SK-N-SH (cell line): ENCODE results near the gene PCIF1. TPM values are rescaled to one million over a fixed set of nuclear protein-coding genes. Genes with fewer than 3 reads are reported as not detected.

Source experiments
- CTCF ChIA-PET: fragments of 300-600, 350-600 bp; formaldehyde crosslinking; extraction: SDS; loops from one replicate; lab custom pipeline; 2021; lab: Yijun Ruan, JAX
- POLR2A ChIA-PET: fragments of 350-600 bp; sonication (Branson Sonifier 250); formaldehyde crosslinking; extraction: SDS; loops from one replicate; lab custom pipeline; 2020; ENCODE audit warnings: antibody characterized with exemption, inconsistent platforms; lab: Yijun Ruan, JAX
- DNase-seq: peaks from one replicate; pipeline ENCODE4 v3.0.0; 2012
- H2AFZ ChIP-seq: fragments of 200-600 bp; sonication (generic); 2 replicates; pipeline ENCODE4 v1.8.1; 2016; ENCODE audit warnings: antibody characterized with exemption, mild to moderate bottlenecking, low read depth
- H3F3A ChIP-seq: fragments of 200-600 bp; sonication (generic); replicated peaks from 2 replicates; pipeline ENCODE3; 2016; ENCODE audit warnings: antibody characterized with exemption, mild to moderate bottlenecking; ENCODE audit not compliant: insufficient read depth
- H3K27ac ChIP-seq, 2 experiments: fragments of 200-500 bp in 1 of 2; fragments of 200-600 bp in 1 of 2; sonication (Bioruptor generic) in 1 of 2; sonication (generic), shearing (Covaris generic) in 1 of 2; 2 replicates each; pipeline versions ENCODE4 v1.5.1 to v1.6.1; 2014 to 2016; ENCODE audit warnings: low read depth in 2 of 2, inconsistent platforms in 1 of 2, low read length in 1 of 2, mild to moderate bottlenecking in 1 of 2, mixed read lengths in 1 of 2
- H3K27me3 ChIP-seq: fragments of 200-600 bp; sonication (generic), shearing (Covaris generic); 2 replicates; pipeline ENCODE4 v1.6.1; 2016; ENCODE audit warnings: mixed run types; ENCODE audit not compliant: insufficient read depth
- H3K36me3 ChIP-seq, 2 experiments: fragments of 200-500 bp in 1 of 2; fragments of 200-600 bp in 1 of 2; sonication (Bioruptor generic) in 1 of 2; sonication (generic) in 1 of 2; replicated peaks in 1 of 2; 2 replicates each; pipeline versions ENCODE3 to v1.5.1; 2014 to 2016; ENCODE audit warnings: low read length in 1 of 2, mild to moderate bottlenecking in 1 of 2; ENCODE audit not compliant: insufficient read depth in 2 of 2, control insufficient read depth in 1 of 2
- H3K4me1 ChIP-seq, 2 experiments: fragments of 200-500 bp in 1 of 2; fragments of 200-600 bp in 1 of 2; sonication (Bioruptor generic) in 1 of 2; sonication (generic), shearing (Covaris generic) in 1 of 2; 2 replicates each; pipeline versions ENCODE4 v1.5.1 to v1.6.1; 2014 to 2016; ENCODE audit warnings: low read depth in 1 of 2, low read length in 1 of 2, mixed run types in 1 of 2; ENCODE audit not compliant: insufficient read depth in 2 of 2, control insufficient read depth in 1 of 2
- H3K4me2 ChIP-seq: fragments of 200-600 bp; sonication (generic), shearing (Covaris generic); 2 replicates; pipeline ENCODE4 v1.6.1; 2017; ENCODE audit warnings: mixed run types
- H3K4me3 ChIP-seq, 2 experiments: fragments of 200-500 bp in 1 of 2; fragments of 200-600 bp in 1 of 2; sonication (Bioruptor generic) in 1 of 2; sonication (generic), shearing (Covaris generic) in 1 of 2; 2 replicates each; pipeline versions ENCODE4 v1.5.1 to v1.8.1; 2014 to 2016; ENCODE audit warnings: low read depth in 2 of 2, inconsistent platforms in 1 of 2, low read length in 1 of 2, mild to moderate bottlenecking in 1 of 2, mixed read lengths in 1 of 2, moderate library complexity in 1 of 2
- H3K79me2 ChIP-seq: fragments of 200-600 bp; sonication (generic); 2 replicates; pipeline ENCODE4 v1.8.1; 2017; ENCODE audit warnings: mild to moderate bottlenecking; ENCODE audit not compliant: insufficient read depth
- H3K9ac ChIP-seq: fragments of 200-600 bp; sonication (generic); 2 replicates; pipeline ENCODE4 v1.6.1; 2017; ENCODE audit warnings: mixed run types
- H3K9me2 ChIP-seq: fragments of 200-600 bp; sonication (generic); 2 replicates; pipeline ENCODE4 v1.6.1; 2017; ENCODE audit warnings: mixed run types
- H3K9me3 ChIP-seq: fragments of 200-600 bp; sonication (generic); 2 replicates; pipeline ENCODE4 v1.6.1; 2017; ENCODE audit warnings: mixed run types, mild to moderate bottlenecking, moderate library complexity
- H4K20me1 ChIP-seq: fragments of 200-600 bp; sonication (generic); 2 replicates; pipeline ENCODE4 v1.6.1; 2017; ENCODE audit warnings: mild to moderate bottlenecking, mixed run types; ENCODE audit not compliant: insufficient read depth
- CHD2 ChIP-seq: fragments of 150-350 bp; IDR thresholded peaks from 2 replicates; pipeline ENCODE4 v1.6.1; 2018; ENCODE audit warnings: low read length; ENCODE audit not compliant: partially characterized antibody
- EZH2phosphoT487 ChIP-seq: fragments of 200-600 bp; sonication (generic); IDR thresholded peaks from 2 replicates; pipeline ENCODE4 v1.6.1; 2017; ENCODE audit warnings: low read depth, mixed run types, mild to moderate bottlenecking, antibody characterized with exemption, moderate library complexity, borderline replicate concordance
- GATA2 ChIP-seq: sonication (generic); formaldehyde crosslinking; IDR thresholded peaks from 2 replicates; pipeline ENCODE4 v1.5.0; 2020; ENCODE audit warnings: mild to moderate bottlenecking, missing genetic modification reagents
- MAX ChIP-seq: IDR thresholded peaks from 2 replicates; pipeline ENCODE4 v1.4.0; 2012; ENCODE audit warnings: low read depth
- MEF2A ChIP-seq: IDR thresholded peaks from 2 replicates; pipeline ENCODE4 v1.4.0; 2012; ENCODE audit warnings: low read depth, borderline replicate concordance
- MXI1 ChIP-seq: IDR thresholded peaks from 2 replicates; pipeline ENCODE4 v1.6.1; 2012; ENCODE audit warnings: mild to moderate bottlenecking, low read depth, low read length, improper control_type of control experiment
- NFIC ChIP-seq: IDR thresholded peaks from 2 replicates; pipeline ENCODE4 v1.4.0; 2012; ENCODE audit warnings: borderline replicate concordance
- RAD21 ChIP-seq: IDR thresholded peaks from 2 replicates; pipeline ENCODE4 v1.6.1; 2012; ENCODE audit warnings: mild to moderate bottlenecking, low read length
- SMC3 ChIP-seq: IDR thresholded peaks from 2 replicates; pipeline ENCODE4 v1.6.1; 2012; ENCODE audit warnings: low read depth, low read length, improper control_type of control experiment
- TAF1 ChIP-seq: IDR thresholded peaks from 2 replicates; pipeline ENCODE4 v1.6.1; 2012; ENCODE audit warnings: low read depth, mild to moderate bottlenecking, low read length, moderate library complexity, borderline replicate concordance
- TEAD4 ChIP-seq: IDR thresholded peaks from 2 replicates; pipeline ENCODE4 v1.4.0; 2012; ENCODE audit warnings: mild to moderate bottlenecking, borderline replicate concordance; ENCODE audit not compliant: insufficient read depth
- WGBS: methylation state at CpG from one replicate; pipeline ENCODE4 v1.1.6; 2017; ENCODE audit warnings: low lambda C conversion rate; 5-methylcytosine and 5-hydroxymethylcytosine counted together
- polyA plus RNA-seq, 3 experiments: library from polyadenylated mRNA; depleted of rRNA; stranded (reverse); fragments of >200 nt; gene quantifications; 2 replicates each; pipeline ENCODE4 v1.2.3, GENCODE V29; 2012
- TF ChIP-seq, protein P1 (sequence below): fragments of 150-350 bp; IDR thresholded peaks from 2 replicates; pipeline ENCODE4 v1.6.1; 2016; ENCODE audit warnings: mild to moderate bottlenecking, low read depth, low read length
- TF ChIP-seq, protein P2 (sequence below): IDR thresholded peaks from 2 replicates; pipeline ENCODE4; 2012
- TF ChIP-seq, protein P3 (sequence below): fragments of 150-350 bp; IDR thresholded peaks from 2 replicates; pipeline ENCODE4 v1.6.1; 2017; ENCODE audit warnings: antibody characterized with exemption, low read length, low read depth, borderline replicate concordance

PCIF1 gene
- polyA plus RNA-seq, 1 of the 3 experiments (the other 2 are of a cell fraction): 23.1 TPM

DNA sequence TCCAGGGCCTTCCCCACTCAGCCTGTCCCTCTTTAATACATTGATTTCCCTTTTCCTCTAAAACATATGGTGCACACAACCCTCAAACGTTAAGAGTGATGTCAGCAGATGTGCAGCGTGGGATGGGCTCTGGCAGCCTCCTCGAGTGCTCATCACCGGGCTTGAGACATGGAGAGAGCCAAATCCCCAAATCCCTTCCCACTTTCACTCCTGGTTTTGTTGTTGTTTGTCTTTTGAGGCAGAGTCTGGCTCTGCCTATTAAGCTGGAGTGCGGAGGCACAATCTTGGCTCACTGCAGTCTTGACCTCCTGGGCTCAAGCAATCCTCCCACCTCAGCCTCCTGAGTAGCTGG, 16.7 kb upstream of the PCIF1 start:
- Histone ChIP-seq H3K9me3 (no peaks in the 10 kb centered on the region), H3K9me2 (no peaks in the 10 kb centered on the region), H3K4me1 (peaks cover under 1 to 12% of the 10 kb centered on the region in 2 experiments; a peak in 1 of 4 replicates), H3K4me2 (no peak overlapping the region), H3F3A (peaks cover 5% of the 10 kb centered on the region), H3K27me3 (no peaks in the 10 kb centered on the region), H3K79me2 (no peaks in the 10 kb centered on the region), H4K20me1 (no peaks in the 10 kb centered on the region), H2AFZ (peak overlapping the region; percentile 56; the same call in 1 of the 2 replicates), H3K36me3 (no peaks in the 10 kb centered on the region), H3K4me3 (no peak overlapping the region), H3K9ac (no peak overlapping the region), H3K27ac (no peak overlapping the region)
- CTCF ChIA-PET: no interaction called here
- TF ChIP-seq SMC3: no peak
- no peak for TF ChIP-seq EZH2phosphoT487
- no peak for TF ChIP-seq GATA2
- TF ChIP-seq CHD2: no peak
- no peak for TF ChIP-seq RAD21
- TF ChIP-seq, protein P1, sequence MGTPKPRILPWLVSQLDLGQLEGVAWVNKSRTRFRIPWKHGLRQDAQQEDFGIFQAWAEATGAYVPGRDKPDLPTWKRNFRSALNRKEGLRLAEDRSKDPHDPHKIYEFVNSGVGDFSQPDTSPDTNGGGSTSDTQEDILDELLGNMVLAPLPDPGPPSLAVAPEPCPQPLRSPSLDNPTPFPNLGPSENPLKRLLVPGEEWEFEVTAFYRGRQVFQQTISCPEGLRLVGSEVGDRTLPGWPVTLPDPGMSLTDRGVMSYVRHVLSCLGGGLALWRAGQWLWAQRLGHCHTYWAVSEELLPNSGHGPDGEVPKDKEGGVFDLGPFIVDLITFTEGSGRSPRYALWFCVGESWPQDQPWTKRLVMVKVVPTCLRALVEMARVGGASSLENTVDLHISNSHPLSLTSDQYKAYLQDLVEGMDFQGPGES: no peak
- no peak for TF ChIP-seq NFIC
- no peak for TF ChIP-seq MXI1
- TF ChIP-seq, protein P2, sequence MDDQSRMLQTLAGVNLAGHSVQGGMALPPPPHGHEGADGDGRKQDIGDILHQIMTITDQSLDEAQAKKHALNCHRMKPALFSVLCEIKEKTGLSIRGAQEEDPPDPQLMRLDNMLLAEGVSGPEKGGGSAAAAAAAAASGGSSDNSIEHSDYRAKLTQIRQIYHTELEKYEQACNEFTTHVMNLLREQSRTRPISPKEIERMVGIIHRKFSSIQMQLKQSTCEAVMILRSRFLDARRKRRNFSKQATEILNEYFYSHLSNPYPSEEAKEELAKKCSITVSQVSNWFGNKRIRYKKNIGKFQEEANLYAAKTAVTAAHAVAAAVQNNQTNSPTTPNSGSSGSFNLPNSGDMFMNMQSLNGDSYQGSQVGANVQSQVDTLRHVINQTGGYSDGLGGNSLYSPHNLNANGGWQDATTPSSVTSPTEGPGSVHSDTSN: no peak
- TF ChIP-seq MAX: no peak
- no peak for TF ChIP-seq TEAD4
- TF ChIP-seq MEF2A: no peak
- TF ChIP-seq, protein P3, sequence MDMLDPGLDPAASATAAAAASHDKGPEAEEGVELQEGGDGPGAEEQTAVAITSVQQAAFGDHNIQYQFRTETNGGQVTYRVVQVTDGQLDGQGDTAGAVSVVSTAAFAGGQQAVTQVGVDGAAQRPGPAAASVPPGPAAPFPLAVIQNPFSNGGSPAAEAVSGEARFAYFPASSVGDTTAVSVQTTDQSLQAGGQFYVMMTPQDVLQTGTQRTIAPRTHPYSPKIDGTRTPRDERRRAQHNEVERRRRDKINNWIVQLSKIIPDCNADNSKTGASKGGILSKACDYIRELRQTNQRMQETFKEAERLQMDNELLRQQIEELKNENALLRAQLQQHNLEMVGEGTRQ: no peak
- TF ChIP-seq TAF1: no peak
- WGBS: 79% methylated on average over 5 of the region's 5 CpGs
- DNase-seq: no peak
- POLR2A ChIA-PET: no interaction called here
